ENCODE data around the gene KRTAP5-10.
"Not testable (repeated sequence)": the region's sequence is repeated elsewhere in the genome, so short reads cannot be mapped to it uniquely, and the experiment has no call there.

KRTAP5-10 gene

GRCh38 chr11:71588314-71588713 lies 23.0 kb downstream of the KRTAP5-10 start:
- not testable (repeated sequence) for H3K9ac ChIP-seq (ENCODE audit: low read length); H3K9me2 ChIP-seq (replicated peaks; ENCODE audit: insufficient read depth, low read length); H3F3A ChIP-seq (ENCODE audit: insufficient read depth); H3K4me3 ChIP-seq (ENCODE audit: insufficient read depth, low read length, poor library complexity, severe bottlenecking); H3K27ac ChIP-seq (ENCODE audit: low read depth, low read length); H3K27me3 ChIP-seq (ENCODE audit: low read length); H2AFZ ChIP-seq (ENCODE audit: low read depth, low read length, severe bottlenecking); H3K36me3 ChIP-seq (ENCODE audit: low read length); H3K4me2 ChIP-seq (ENCODE audit: low read depth, low read length, poor library complexity, severe bottlenecking); H4K20me1 ChIP-seq (ENCODE audit: low read depth, low read length); H3K9me3 ChIP-seq (ENCODE audit: insufficient read depth, low read length); H3K79me2 ChIP-seq (ENCODE audit: insufficient read depth, low read length)

- not testable (repeated sequence) for H3K9me2 ChIP-seq (replicated peaks; ENCODE audit: insufficient read depth, low read length); H4K20me1 ChIP-seq (ENCODE audit: low read depth, low read length); H3K9me3 ChIP-seq (ENCODE audit: insufficient read depth, low read length); H3K27me3 ChIP-seq (ENCODE audit: low read length); H3F3A ChIP-seq (ENCODE audit: insufficient read depth); H3K9ac ChIP-seq (ENCODE audit: low read length); H3K36me3 ChIP-seq (ENCODE audit: low read length); H3K79me2 ChIP-seq (ENCODE audit: insufficient read depth, low read length); H3K27ac ChIP-seq (ENCODE audit: low read depth, low read length); H3K4me3 ChIP-seq (ENCODE audit: insufficient read depth, low read length, poor library complexity, severe bottlenecking); H2AFZ ChIP-seq (ENCODE audit: low read depth, low read length, severe bottlenecking); H3K4me2 ChIP-seq (ENCODE audit: low read depth, low read length, poor library complexity, severe bottlenecking)
- TF ChIP-seq, protein P1, sequence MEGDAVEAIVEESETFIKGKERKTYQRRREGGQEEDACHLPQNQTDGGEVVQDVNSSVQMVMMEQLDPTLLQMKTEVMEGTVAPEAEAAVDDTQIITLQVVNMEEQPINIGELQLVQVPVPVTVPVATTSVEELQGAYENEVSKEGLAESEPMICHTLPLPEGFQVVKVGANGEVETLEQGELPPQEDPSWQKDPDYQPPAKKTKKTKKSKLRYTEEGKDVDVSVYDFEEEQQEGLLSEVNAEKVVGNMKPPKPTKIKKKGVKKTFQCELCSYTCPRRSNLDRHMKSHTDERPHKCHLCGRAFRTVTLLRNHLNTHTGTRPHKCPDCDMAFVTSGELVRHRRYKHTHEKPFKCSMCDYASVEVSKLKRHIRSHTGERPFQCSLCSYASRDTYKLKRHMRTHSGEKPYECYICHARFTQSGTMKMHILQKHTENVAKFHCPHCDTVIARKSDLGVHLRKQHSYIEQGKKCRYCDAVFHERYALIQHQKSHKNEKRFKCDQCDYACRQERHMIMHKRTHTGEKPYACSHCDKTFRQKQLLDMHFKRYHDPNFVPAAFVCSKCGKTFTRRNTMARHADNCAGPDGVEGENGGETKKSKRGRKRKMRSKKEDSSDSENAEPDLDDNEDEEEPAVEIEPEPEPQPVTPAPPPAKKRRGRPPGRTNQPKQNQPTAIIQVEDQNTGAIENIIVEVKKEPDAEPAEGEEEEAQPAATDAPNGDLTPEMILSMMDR (IDR thresholded peaks at IDR 0.05; ENCODE audit: insufficient read depth, low read length, poor library complexity, severe bottlenecking) = peak; percentile 20
These were observed 23.6 kb downstream of the KRTAP5-10 start for GRCh38 chr11:71588822-71589545.

GRCh38 chr11:71589546-71589920 lies 24.2 kb downstream of the KRTAP5-10 start:
- H4K20me1 ChIP-seq (ENCODE audit: low read depth, low read length); H3K4me3 ChIP-seq (ENCODE audit: insufficient read depth, low read length, poor library complexity, severe bottlenecking); H3K79me2 ChIP-seq (ENCODE audit: insufficient read depth, low read length); H2AFZ ChIP-seq (ENCODE audit: low read depth, low read length, severe bottlenecking); H3K27me3 ChIP-seq (ENCODE audit: low read length); H3F3A ChIP-seq (ENCODE audit: insufficient read depth); H3K4me2 ChIP-seq (ENCODE audit: low read depth, low read length, poor library complexity, severe bottlenecking); H3K27ac ChIP-seq (ENCODE audit: low read depth, low read length); H3K36me3 ChIP-seq (ENCODE audit: low read length); H3K9me2 ChIP-seq (replicated peaks; ENCODE audit: insufficient read depth, low read length); H3K9me3 ChIP-seq (ENCODE audit: insufficient read depth, low read length); H3K9ac ChIP-seq (ENCODE audit: low read length): not testable (repeated sequence)

DNA sequence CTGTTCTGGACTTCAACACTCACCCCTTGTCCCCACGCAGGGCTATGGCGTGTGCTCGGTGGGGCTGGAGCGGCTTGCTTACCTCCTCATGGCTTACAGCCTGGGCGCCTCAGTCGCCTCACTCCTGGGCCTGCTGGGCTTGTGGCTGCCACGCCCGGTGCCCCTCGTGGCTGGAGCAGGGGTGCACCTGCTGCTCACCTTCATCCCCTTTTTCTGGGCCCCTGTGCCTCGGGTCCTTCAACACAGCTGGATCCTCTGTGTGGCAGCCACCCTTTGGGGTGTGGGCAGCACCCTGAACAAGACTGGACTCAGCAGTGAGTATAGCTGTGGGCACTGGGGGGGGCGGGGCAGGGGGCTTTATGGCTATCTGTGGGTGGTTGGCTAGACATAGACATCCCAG lies 37.9 kb downstream of the KRTAP5-10 start:
- H3K9me2 ChIP-seq (replicated peaks; ENCODE audit: insufficient read depth, low read length); H3K9me3 ChIP-seq (ENCODE audit: insufficient read depth, low read length); H3K27me3 ChIP-seq (ENCODE audit: low read length); H3K79me2 ChIP-seq (ENCODE audit: insufficient read depth, low read length); H3K36me3 ChIP-seq (ENCODE audit: low read length); H3K4me3 ChIP-seq (ENCODE audit: insufficient read depth, low read length, poor library complexity, severe bottlenecking); H2AFZ ChIP-seq (ENCODE audit: low read depth, low read length, severe bottlenecking); H3F3A ChIP-seq (ENCODE audit: insufficient read depth); H3K4me2 ChIP-seq (ENCODE audit: low read depth, low read length, poor library complexity, severe bottlenecking); H4K20me1 ChIP-seq (ENCODE audit: low read depth, low read length); H3K27ac ChIP-seq (ENCODE audit: low read depth, low read length); H3K9ac ChIP-seq (ENCODE audit: low read length): not testable (repeated sequence)

- not testable (repeated sequence) for H3K27ac ChIP-seq (ENCODE audit: low read depth, low read length); H3K4me2 ChIP-seq (ENCODE audit: low read depth, low read length, poor library complexity, severe bottlenecking); H3K9ac ChIP-seq (ENCODE audit: low read length)
These were observed 39.6 kb downstream of the KRTAP5-10 start for GRCh38 chr11:71604798-71605488.

DNA sequence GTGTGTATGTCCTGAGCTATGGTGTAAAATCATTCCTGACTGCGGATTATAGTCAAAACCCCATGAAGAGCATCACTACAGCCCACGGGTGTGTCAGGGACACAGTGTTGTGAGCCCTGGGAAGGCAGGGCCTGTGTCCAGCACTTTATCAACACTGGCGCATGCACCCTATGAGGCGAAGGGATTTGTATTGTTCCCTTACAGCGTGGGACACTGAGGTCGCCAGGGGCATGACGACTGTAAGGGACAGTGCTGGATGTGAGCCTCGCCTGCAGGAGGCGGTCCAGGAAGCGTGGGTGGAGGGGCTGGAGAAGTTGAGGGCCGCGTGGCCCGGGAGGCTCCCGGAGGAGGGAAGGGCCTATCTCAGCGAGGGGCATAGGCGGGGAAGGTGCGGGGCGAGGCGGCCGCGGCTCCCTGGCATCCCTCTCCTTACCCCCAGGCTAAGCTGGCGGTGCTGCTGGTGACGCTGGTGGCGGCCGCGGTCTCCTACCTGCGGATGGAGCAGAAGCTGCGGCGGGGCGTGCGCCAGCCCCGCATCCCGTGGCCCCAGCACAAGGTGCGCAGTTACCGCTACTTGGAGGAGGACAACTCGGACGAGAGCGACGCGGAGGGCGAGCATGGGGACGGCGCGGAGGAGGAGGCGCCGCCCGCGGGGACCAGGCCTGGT lies 41.6 kb downstream of the KRTAP5-10 start:
- not testable (repeated sequence) for H3K79me2 ChIP-seq (ENCODE audit: insufficient read depth, low read length); H3K27ac ChIP-seq (ENCODE audit: low read depth, low read length); H2AFZ ChIP-seq (ENCODE audit: low read depth, low read length, severe bottlenecking); H3F3A ChIP-seq (ENCODE audit: insufficient read depth); H3K9ac ChIP-seq (ENCODE audit: low read length); H3K4me3 ChIP-seq (ENCODE audit: insufficient read depth, low read length, poor library complexity, severe bottlenecking); H3K9me3 ChIP-seq (ENCODE audit: insufficient read depth, low read length); H3K4me2 ChIP-seq (ENCODE audit: low read depth, low read length, poor library complexity, severe bottlenecking); H4K20me1 ChIP-seq (ENCODE audit: low read depth, low read length); H3K9me2 ChIP-seq (replicated peaks; ENCODE audit: insufficient read depth, low read length); H3K27me3 ChIP-seq (ENCODE audit: low read length); H3K36me3 ChIP-seq (ENCODE audit: low read length)

More at GRCh38 chr11:71604798-71605488, 39.6 kb downstream of the KRTAP5-10 start:
- not testable (repeated sequence) for H3K9me2 ChIP-seq (replicated peaks; ENCODE audit: insufficient read depth, low read length); H3K36me3 ChIP-seq (ENCODE audit: low read length); H3K27me3 ChIP-seq (ENCODE audit: low read length); H2AFZ ChIP-seq (ENCODE audit: low read depth, low read length, severe bottlenecking); H3K79me2 ChIP-seq (ENCODE audit: insufficient read depth, low read length); H3K9me3 ChIP-seq (ENCODE audit: insufficient read depth, low read length); H4K20me1 ChIP-seq (ENCODE audit: low read depth, low read length); H3F3A ChIP-seq (ENCODE audit: insufficient read depth); H3K4me3 ChIP-seq (ENCODE audit: insufficient read depth, low read length, poor library complexity, severe bottlenecking)

- not testable (repeated sequence) for H3K9me3 ChIP-seq (ENCODE audit: insufficient read depth, low read length); H3K9ac ChIP-seq (ENCODE audit: low read length); H3K27ac ChIP-seq (ENCODE audit: low read depth, low read length); H2AFZ ChIP-seq (ENCODE audit: low read depth, low read length, severe bottlenecking); H3F3A ChIP-seq (ENCODE audit: insufficient read depth); H3K36me3 ChIP-seq (ENCODE audit: low read length); H3K9me2 ChIP-seq (replicated peaks; ENCODE audit: insufficient read depth, low read length); H3K4me3 ChIP-seq (ENCODE audit: insufficient read depth, low read length, poor library complexity, severe bottlenecking); H3K4me2 ChIP-seq (ENCODE audit: low read depth, low read length, poor library complexity, severe bottlenecking); H4K20me1 ChIP-seq (ENCODE audit: low read depth, low read length); H3K79me2 ChIP-seq (ENCODE audit: insufficient read depth, low read length); H3K27me3 ChIP-seq (ENCODE audit: low read length)
These were observed 42.3 kb downstream of the KRTAP5-10 start for GRCh38 chr11:71607520-71608216.

Measured in SU-DHL-6 (cell line).